Measurements from ENCODE around the gene CAST. TPM values are rescaled to one million over a fixed set of nuclear protein-coding genes. Genes with fewer than 3 reads are reported as not detected.

The CAST gene
- total RNA-seq, 1 experiment from 2014 or later = 52.3 TPM

- H3K4ac ChIP-seq (ENCODE audit: low read depth, low read length) = no peak overlapping the region
- no peak overlapping the region for H2AK5ac ChIP-seq (ENCODE audit: insufficient read length, low read length)
- H2BK20ac ChIP-seq (ENCODE audit: low read depth, low read length, poor library complexity, severe bottlenecking) = no peak overlapping the region
- H3K27ac ChIP-seq (ENCODE audit: insufficient read length, low read depth, low read length) = no peak overlapping the region
- Mint-ChIP-seq H3K27ac (no peak overlapping the region; a peak in 1 of 7 replicates), H3K9me3 (no peaks in the 10 kb centered on the region), H3K4me3 (no peak overlapping the region), H3K27me3 (ENCODE audit: low read depth) (peaks cover 11% of the 10 kb centered on the region), H3K36me3 (ENCODE audit: insufficient read depth in 1 of 3, low read depth in 3 of 3) (no peaks in the 10 kb centered on the region), H3K4me1 (peaks cover 18 to 23% of the 10 kb centered on the region in 2 experiments)
- H2AFZ ChIP-seq (ENCODE audit: low read length) = no peak overlapping the region
- H2BK12ac ChIP-seq (ENCODE audit: insufficient read length, low read depth, low read length) = no peak overlapping the region
- H3K18ac ChIP-seq (ENCODE audit: insufficient read length, low read depth, low read length) = no peak overlapping the region
- H3K9me3 ChIP-seq (ENCODE audit: control insufficient read depth, low read depth, low read length) = no peaks in the 10 kb centered on the region
- no peak overlapping the region for H3K23ac ChIP-seq (ENCODE audit: insufficient read length, low read depth, low read length)
- H2BK120ac ChIP-seq (ENCODE audit: low read depth, low read length, poor library complexity, severe bottlenecking) = no peak overlapping the region
- H3K14ac ChIP-seq (ENCODE audit: insufficient read depth, low read length) = no peak overlapping the region
- no peak overlapping the region for H3T11ph ChIP-seq (ENCODE audit: low read length)
- H3K56ac ChIP-seq (ENCODE audit: insufficient read length, low read depth, low read length) = no peak overlapping the region
- no peak overlapping the region for H2BK5ac ChIP-seq (ENCODE audit: insufficient read length, low read length)
- no peak overlapping the region for H4K5ac ChIP-seq (ENCODE audit: insufficient read length, low read depth, low read length)
- DNase-seq = peak; percentile 48
- H3K23me2 ChIP-seq (ENCODE audit: insufficient read length, low read depth, low read length, poor library complexity, severe bottlenecking) = peaks cover 7% of the 10 kb centered on the region
- no peaks in the 10 kb centered on the region for H3K27me3 ChIP-seq (ENCODE audit: insufficient read depth, low read length)
- no peaks in the 10 kb centered on the region for H3K79me1 ChIP-seq (ENCODE audit: insufficient read depth, low read depth, low read length, poor library complexity, severe bottlenecking)
- no peak overlapping the region for H4K91ac ChIP-seq (ENCODE audit: insufficient read length, low read depth, low read length)
- H4K20me1 ChIP-seq (ENCODE audit: control insufficient read depth, insufficient read depth, insufficient read length) = no peaks in the 10 kb centered on the region
- no peaks in the 10 kb centered on the region for H3K79me2 ChIP-seq (ENCODE audit: insufficient read depth, low read length)
- WGBS (ENCODE audit: extremely low coverage, insufficient read length, low lambda C conversion rate) = no CpG with 5 or more reads among the region's 3 CpGs
- H3K4me1 ChIP-seq (ENCODE audit: insufficient read depth, low read length) = peaks cover 3% of the 10 kb centered on the region; the same call in 1 of the 2 replicates
- no peak for TF ChIP-seq CTCF (conservative IDR thresholded peaks at IDR 0.05)
- no peak overlapping the region for H3K9ac ChIP-seq (ENCODE audit: extremely low read depth, insufficient read length, low read length)
- H2BK15ac ChIP-seq (ENCODE audit: low read depth, low read length) = no peak overlapping the region
- peak overlapping the region; percentile 13 for H3K4me2 ChIP-seq (ENCODE audit: insufficient read depth, insufficient read length, low read length)
- H4K8ac ChIP-seq (replicated peaks; ENCODE audit: insufficient read length, low read depth, low read length) = no peak overlapping the region
Measured at GRCh38 chr5:96699186-96699820, 37.1 kb downstream of the CAST start.

All from H9 (cell line).